Mammary epithelial cell (primary cell): ENCODE results near the gene CIB1.

ENCODE experiments used
- CTCF ChIP-seq, 2 donors: IDR thresholded peaks in 1 of 2; conservative IDR thresholded peaks in 1 of 2; 2 replicates each; pipeline ENCODE4 v1.5.1; 2011 to 2012; ENCODE audit warnings: inconsistent platforms in 2 of 2, low read length in 2 of 2, mild to moderate bottlenecking in 2 of 2, control low read depth in 1 of 2, low read depth in 1 of 2; ENCODE audit not compliant: insufficient read depth in 1 of 2; ENCODE audit errors: extremely low read depth in 1 of 2
- EZH2 ChIP-seq: IDR thresholded peaks from 2 replicates; pipeline ENCODE4 v1.6.1; 2012; ENCODE audit warnings: low read length, inconsistent platforms, borderline replicate concordance

GRCh38 chr15:90249203-90249863 is 15.6 kb upstream of the CIB1 start, which contains the start of gene TTLL13:
- no peak for TF ChIP-seq CTCF (conservative IDR thresholded peaks at IDR 0.05 in 1 of 2, IDR thresholded peaks at IDR 0.05 in 1 of 2; ENCODE audit: extremely low read depth in 1 of 2, insufficient read depth in 1 of 2, low read depth in 1 of 2, low read length in 2 of 2)
- TF ChIP-seq EZH2: no peak
